ENCODE data around the gene TMEM242. TPM values are rescaled to one million over a fixed set of nuclear protein-coding genes. Genes with fewer than 3 reads are reported as not detected.

Gene TMEM242
- total and polyA plus RNA-seq, 2 of the 13 experiments (the other 11 are each of a cell fraction or from before 2014, with no cell fraction given) = 5.6 to 11.1 TPM

DNA sequence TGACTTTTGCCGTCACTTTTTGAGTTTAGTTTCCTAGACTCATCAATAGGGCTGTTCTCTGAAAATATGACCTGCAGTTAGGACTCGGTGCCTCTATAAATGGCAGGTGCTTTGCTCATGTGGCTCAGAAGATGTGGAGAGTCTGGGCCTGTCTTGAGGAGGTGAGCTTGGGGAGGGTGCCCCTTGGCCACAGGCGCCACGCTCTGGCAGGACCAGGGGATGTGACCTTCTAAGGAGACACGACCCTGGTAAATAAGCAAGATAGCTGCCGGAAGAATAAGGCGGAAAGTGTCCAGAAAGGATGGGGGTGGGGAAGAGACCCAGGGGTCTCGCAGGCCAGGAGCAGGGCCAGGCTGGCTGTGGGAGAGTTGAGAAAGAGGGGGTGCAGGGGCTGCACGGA lies 46.6 kb downstream of the TMEM242 start:
- Histone ChIP-seq H3K27me3 (ENCODE audit: control insufficient read depth in 1 of 2, insufficient read depth in 2 of 2, low read length in 2 of 2) (peaks cover 2 to 7% of the 10 kb centered on the region in 2 experiments; a peak in 3 of 5 replicates), H3K27ac (ENCODE audit: extremely low read length, insufficient read depth, low read length) (no peak overlapping the region), H3K4me2 (ENCODE audit: low read depth, low read length) (no peak overlapping the region), H3K36me3 (replicated peaks in 1 of 2; ENCODE audit: control insufficient read depth in 1 of 2, insufficient read depth in 2 of 2, low read length in 2 of 2) (no peaks in the 10 kb centered on the region), H3K79me2 (ENCODE audit: insufficient read depth, low read length) (no peaks in the 10 kb centered on the region), H3K9ac (ENCODE audit: insufficient read depth, low read depth, low read length) (no peak overlapping the region), H4K20me1 (ENCODE audit: insufficient read depth, low read length) (no peaks in the 10 kb centered on the region), H2AFZ (ENCODE audit: low read length) (no peak overlapping the region), H3K4me1 (ENCODE audit: insufficient read depth, low read length) (peaks cover 50% of the 10 kb centered on the region), H3K9me3 (ENCODE audit: low read length) (no peaks in the 10 kb centered on the region), H3K4me3 (replicated peaks in 1 of 3; ENCODE audit: insufficient read depth in 1 of 3, low read depth in 2 of 3, low read length in 3 of 3) (no peak overlapping the region)
- TF ChIP-seq ZSCAN31 (CRISPR knock-in tag; IDR thresholded peaks at IDR 0.05; ENCODE audit: low read depth) (no peak), ZNF34 (CRISPR knock-in tag; IDR thresholded peaks at IDR 0.05; ENCODE audit: borderline replicate concordance) (no peak), PHF8 (CRISPR knock-in tag; IDR thresholded peaks at IDR 0.05) (no peak), ZNF256 (CRISPR knock-in tag; conservative IDR thresholded peaks at IDR 0.05) (no peak), IKZF1 (IDR thresholded peaks at IDR 0.05) (no peak), SALL1 (CRISPR knock-in tag; IDR thresholded peaks at IDR 0.05) (no peak), POGZ (CRISPR knock-in tag; IDR thresholded peaks at IDR 0.05) (no peak), HNRNPLL (IDR thresholded peaks at IDR 0.05; ENCODE audit: low read depth, low read length, poor library complexity, severe bottlenecking) (no peak), ZFP36L1 (CRISPR knock-in tag; IDR thresholded peaks at IDR 0.05) (no peak), HOXA5 (CRISPR knock-in tag; IDR thresholded peaks at IDR 0.05) (no peak), MXI1 (IDR thresholded peaks at IDR 0.05; ENCODE audit: borderline replicate concordance, low read depth, low read length) (no peak), TCF7L2 (IDR thresholded peaks at IDR 0.05; ENCODE audit: low read depth, low read length) (no peak), NFE2L2 (IDR thresholded peaks at IDR 0.05; ENCODE audit: low read length) (no peak), FOXJ3 (CRISPR knock-in tag; IDR thresholded peaks at IDR 0.05; ENCODE audit: borderline replicate concordance) (no peak)
- TF ChIP-seq, protein P1, sequence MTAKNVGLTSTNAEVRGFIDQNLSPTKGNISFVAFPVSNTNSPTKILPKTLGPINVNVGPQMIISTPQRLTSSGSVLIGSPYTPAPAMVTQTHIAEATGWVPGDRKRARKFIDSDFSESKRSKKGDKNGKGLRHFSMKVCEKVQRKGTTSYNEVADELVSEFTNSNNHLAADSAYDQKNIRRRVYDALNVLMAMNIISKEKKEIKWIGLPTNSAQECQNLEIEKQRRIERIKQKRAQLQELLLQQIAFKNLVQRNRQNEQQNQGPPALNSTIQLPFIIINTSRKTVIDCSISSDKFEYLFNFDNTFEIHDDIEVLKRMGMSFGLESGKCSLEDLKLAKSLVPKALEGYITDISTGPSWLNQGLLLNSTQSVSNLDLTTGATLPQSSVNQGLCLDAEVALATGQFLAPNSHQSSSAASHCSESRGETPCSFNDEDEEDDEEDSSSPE (CRISPR knock-in tag; IDR thresholded peaks at IDR 0.05) = no peak
- TF ChIP-seq, protein P2, sequence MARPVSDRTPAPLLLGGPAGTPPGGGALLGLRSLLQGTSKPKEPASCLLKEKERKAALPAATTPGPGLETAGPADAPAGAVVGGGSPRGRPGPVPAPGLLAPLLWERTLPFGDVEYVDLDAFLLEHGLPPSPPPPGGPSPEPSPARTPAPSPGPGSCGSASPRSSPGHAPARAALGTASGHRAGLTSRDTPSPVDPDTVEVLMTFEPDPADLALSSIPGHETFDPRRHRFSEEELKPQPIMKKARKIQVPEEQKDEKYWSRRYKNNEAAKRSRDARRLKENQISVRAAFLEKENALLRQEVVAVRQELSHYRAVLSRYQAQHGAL (CRISPR knock-in tag; IDR thresholded peaks at IDR 0.05; ENCODE audit: not compliant biosample characterization) = no peak
- TF ChIP-seq, protein P3, sequence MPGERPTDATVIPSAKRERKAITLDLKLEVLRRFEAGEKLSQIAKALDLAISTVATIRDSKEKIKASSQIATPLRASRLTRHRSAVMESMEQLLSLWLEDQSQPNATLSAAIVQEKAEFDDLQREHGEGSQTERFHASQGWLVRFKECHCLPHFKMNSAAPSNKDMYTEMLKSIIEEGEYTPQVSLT (CRISPR knock-in tag; IDR thresholded peaks at IDR 0.05; ENCODE audit: borderline replicate concordance, low read depth) = no peak
- no TSS peak for BruUV-seq (replicated peaks)
- POLR2A ChIA-PET = no interaction called here
- in situ Hi-C loops (cut with HindIII; ENCODE audit: extremely low pct_ligation_motif_present, low pct_unique_long_range_greater_than_20kb) = no loop called here
- DNase-seq (ENCODE audit: low spot score) (no peak), FAIRE-seq (no peak), ATAC-seq (no peak)
- WGBS (ENCODE audit: low lambda C conversion rate) = 74% methylated on average over 9 of the region's 9 CpGs
- CTCF ChIA-PET (ENCODE audit: low intra/inter-chr PET ratio, low total read pairs) = no interaction called here
- intact Hi-C loops (cut with micrococcal nuclease; ENCODE audit: unreplicated experiment) = no loop called here
